NCI-H146 treated with DMSO at 0.1 percent for 48 hours (cell line): Measurements from ENCODE around the gene HLA-DQB1.
"Not testable (repeated sequence)": the region's sequence is repeated elsewhere in the genome, so short reads cannot be mapped to it uniquely, and the experiment has no call there.

ENCODE experiments used
- DNase-seq: peaks from one replicate; lab custom pipeline; 2025; ENCODE audit not compliant: unreplicated experiment; lab: John Stamatoyannopoulos, UW

Gene HLA-DQB1

GRCh38 chr6:32666420-32667300 is at the start of gene HLA-DQB1:
Gene HLA-DQB1, minus strand, starts transcription at chr6:32666657. Its CDS starts 50 bp downstream, at chr6:32666607.
- no peak for DNase-seq

DNA sequence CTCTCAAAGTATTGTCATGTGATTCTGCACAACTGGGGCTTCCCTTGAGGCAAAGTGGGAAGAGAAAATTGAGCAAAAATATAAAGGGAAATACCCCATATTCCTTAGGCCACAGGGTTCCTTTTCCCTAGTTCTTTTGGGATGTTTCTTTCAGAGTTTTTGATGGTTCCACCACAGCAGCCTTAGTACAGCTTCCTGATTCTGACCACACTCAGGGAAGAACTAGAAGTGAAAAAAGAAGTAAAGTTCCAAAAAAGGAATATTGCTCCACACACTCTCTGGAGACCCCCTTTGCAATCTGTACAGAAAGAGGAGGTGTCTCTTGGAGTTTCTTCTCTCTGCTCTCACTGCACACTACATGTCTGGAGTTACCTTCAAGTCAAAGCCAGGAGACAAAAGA is 46.8 kb upstream of the HLA-DQB1 start:
- DNase-seq: no peak

DNA sequence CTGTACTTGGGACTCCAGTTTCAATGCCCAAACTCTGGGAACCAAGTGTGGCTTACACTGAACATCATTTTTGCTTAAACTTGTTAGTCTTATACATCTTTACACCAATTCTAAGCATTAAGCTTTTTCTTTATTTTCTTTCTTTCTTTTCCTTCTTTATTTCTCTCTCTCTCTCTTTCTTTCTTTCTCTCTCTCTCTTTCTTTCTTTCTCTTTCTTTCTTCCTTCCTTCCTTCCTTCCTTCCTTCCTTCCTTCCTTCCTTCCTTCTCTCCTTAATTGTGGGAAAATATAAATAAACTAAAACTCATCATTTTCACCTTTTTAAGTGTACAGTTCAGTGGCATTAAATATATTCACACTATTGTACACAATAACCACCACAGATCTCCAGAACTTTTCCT is 43.2 kb upstream of the HLA-DQB1 start:
- DNase-seq: no peak

DNA sequence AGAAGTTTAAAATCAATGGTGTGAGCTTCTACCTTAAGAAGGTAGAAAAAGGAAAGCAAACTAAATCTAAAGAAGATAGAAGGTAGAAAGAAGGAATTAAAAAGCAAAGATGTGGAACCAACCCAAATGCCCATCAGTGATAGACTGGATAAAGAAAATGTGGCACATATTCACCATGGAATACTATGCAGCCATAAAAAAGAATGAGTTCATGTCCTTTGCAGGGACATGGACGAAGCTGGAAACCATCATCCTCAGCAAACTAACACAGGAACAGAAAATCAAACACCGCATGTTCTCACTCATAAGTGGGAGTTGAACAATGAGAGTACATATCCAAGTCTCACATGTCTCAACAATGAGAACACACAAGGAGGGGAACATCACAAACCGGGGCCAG is 38.7 kb upstream of the HLA-DQB1 start:
- not testable (repeated sequence) for DNase-seq

DNA sequence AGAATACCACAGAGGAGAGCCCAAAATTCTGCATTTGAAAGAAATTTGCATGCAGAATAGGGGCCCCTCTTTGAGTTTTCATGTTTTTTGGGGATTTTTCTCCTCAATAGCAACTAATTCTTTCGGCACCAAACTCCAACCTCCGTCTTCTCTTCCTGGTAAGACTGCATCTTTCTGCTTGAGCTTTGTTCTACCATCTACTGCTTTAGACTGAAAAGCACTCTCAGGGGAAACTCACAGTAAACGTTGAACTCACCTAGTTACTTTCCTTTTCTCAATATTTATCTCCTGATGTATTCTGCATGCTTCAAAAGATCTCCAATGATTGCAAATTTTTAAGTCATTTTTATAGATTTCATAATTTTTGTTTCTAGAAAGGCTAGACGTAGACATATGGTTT is 36.9 kb upstream of the HLA-DQB1 start:
- DNase-seq: no peak

DNA sequence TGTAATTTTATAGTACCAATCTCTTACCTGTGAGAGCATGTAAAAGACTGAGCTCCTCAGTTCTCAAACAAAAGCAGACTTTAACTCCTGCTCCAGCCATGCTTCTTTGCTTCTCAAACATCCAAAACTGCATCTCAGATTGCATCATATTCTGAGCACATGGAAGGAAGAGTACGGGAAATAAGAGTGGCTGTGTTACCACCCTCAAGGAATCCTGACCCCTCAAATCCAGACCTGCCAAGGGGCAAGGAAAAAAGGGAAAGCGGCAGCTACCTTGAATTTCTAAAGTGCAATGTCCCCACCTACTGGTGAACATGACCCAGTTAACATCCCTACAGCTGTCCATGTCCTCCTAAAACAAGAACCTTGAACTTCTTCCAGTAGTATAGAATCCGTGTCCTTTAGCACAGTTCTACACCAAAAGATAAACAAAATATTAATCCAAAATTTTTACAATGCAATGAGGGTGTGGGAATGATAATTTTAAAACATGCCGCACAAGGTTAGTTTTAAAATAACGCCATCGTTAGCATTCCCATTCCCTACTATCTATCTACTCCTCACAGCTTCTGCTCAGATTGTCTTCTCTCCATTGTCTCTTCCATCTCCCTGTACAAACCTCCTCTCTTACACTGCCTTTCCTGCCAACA is 34.1 kb upstream of the HLA-DQB1 start:
- no peak for DNase-seq

DNA sequence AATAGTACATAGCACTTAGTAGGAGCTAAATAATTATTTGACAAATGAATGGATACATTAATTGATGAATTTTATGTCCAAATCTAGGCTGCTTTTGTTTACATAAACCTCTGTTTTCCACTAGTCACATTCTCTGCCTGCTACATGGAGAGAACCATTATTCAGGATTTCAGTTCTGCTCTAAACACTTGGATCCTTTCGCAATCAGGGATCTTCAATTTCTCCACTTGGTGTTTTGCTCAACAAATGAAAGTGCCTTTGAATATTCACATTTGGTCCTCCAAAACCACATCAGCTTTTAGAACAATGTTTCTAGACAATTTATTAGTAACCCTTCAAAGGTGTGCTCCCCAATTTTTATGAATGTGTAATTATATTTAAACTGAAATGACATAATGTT is 30.6 kb upstream of the HLA-DQB1 start:
- DNase-seq: no peak

DNA sequence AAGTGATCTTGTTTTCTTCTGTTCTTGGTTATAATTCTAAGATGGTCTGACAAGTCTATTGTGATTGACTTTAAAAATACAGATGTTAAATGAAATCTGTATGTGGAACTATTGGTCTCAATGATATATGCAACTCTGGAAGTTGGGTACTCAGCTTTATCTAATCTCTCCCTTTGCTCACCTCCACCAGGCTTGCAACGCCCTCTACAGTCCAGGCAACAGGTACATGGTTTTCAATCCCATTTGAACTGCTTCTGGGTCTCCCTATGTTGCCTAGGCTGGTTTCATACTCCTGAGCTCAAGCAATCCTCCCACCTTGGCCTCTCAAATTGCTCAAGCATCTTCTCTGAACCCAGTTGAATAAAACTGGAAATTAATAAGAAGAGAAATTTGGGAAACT is 25.6 kb upstream of the HLA-DQB1 start:
- no peak for DNase-seq

- no peak for DNase-seq
Measured at GRCh38 chr6:32689531-32690501, 23.4 kb upstream of the HLA-DQB1 start.

DNA sequence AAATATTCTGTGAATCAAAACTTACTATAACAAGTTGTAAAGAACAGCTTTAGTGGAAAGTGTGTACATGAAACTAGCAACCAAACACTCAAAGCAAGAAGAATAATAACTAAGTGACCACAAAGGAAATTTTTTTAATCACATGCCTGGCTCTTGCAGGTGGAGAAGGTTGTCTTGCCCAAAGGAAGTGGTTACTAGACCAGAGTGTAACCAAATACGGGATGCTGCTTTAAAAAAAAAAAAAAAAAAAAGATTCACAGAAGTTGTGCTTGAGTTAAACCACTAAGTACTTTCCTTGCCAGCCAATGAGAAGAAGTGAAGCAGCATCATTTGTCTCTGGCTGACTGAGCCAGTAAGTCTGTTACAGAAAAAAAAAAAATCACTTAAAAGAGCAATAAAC is 19.1 kb upstream of the HLA-DQB1 start:
- no peak for DNase-seq

- DNase-seq: no peak
Measured at GRCh38 chr6:32684246-32684645, 17.8 kb upstream of the HLA-DQB1 start.

GRCh38 chr6:32680055-32680454 is 13.6 kb upstream of the HLA-DQB1 start:
- DNase-seq: no peak

GRCh38 chr6:32679492-32679891 is 13.0 kb upstream of the HLA-DQB1 start:
- no peak for DNase-seq

GRCh38 chr6:32674123-32674522 is 7.7 kb upstream of the HLA-DQB1 start:
- not testable (repeated sequence) for DNase-seq

GRCh38 chr6:32671908-32672307 is 5.5 kb upstream of the HLA-DQB1 start:
- DNase-seq: not testable (repeated sequence)

- no peak for DNase-seq
Measured at GRCh38 chr6:32669893-32670292, 3.4 kb upstream of the HLA-DQB1 start.

DNA sequence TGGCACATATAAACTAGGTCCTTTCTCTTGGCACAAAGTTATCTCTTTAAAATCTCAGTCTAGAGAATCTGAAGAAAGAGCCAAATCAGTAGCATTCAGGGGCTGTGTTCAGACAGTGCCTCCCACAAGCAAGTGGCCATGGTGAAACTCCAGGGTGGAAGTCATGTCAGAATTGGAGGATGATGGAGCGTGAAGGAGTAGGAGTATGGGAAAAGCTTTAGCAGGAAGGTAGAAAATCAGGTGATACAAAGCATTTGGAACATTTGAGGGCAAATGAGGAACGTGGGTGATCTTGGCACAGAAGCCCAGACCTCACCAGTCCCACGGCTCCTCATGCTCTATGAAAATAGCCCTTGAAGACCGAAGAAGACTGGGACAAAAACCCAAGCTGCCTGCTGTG is 2.8 kb upstream of the HLA-DQB1 start:
- no peak for DNase-seq

GRCh38 chr6:32668226-32668747 is 1.8 kb upstream of the HLA-DQB1 start:
- DNase-seq: no peak

- DNase-seq: no peak
Measured at GRCh38 chr6:32665661-32666060, 796 bp downstream of the HLA-DQB1 start.

- no peak for DNase-seq
Measured at GRCh38 chr6:32664827-32665362, 1.6 kb downstream of the HLA-DQB1 start.

GRCh38 chr6:32664354-32664753 is 2.1 kb downstream of the HLA-DQB1 start:
- no peak for DNase-seq
